H1 (cell line): ENCODE results near the gene HP1BP3. TPM values are rescaled to one million over a fixed set of nuclear protein-coding genes. Genes with fewer than 3 reads are reported as not detected.

Experiments used
- CTCF ChIA-PET: fragments of 300-600 bp; sonication (Branson Sonifier 250); formaldehyde crosslinking; loops from one replicate; lab custom pipeline; 2021; ENCODE audit not compliant: partially characterized antibody; lab: Charles Lee
- POLR2A ChIA-PET: fragments of 300-600 bp; sonication (Branson Sonifier 250); formaldehyde crosslinking; loops from one replicate; lab custom pipeline; 2021; ENCODE audit warnings: inconsistent platforms; ENCODE audit not compliant: partially characterized antibody; lab: Charles Lee
- DNase-seq, 2 experiments: peaks; one replicate each; pipeline versions ENCODE4 v3.0.0 to v3.0.0-alpha.2; 2010 to 2022; ENCODE audit warnings: low spot score in 2 of 2, low read depth in 1 of 2, mixed read lengths in 1 of 2
- FAIRE-seq: peaks from 2 replicates; lab custom pipeline; 2011; peaks lifted over from hg19 to GRCh38; lab: Jason Lieb, UNC
- H2AFZ ChIP-seq: 2 replicates; pipeline ENCODE4 v1.8.1; 2012; ENCODE audit warnings: low read length, inconsistent platforms
- H2AK5ac ChIP-seq: 2 replicates; pipeline ENCODE4 v1.6.1; 2013; ENCODE audit warnings: low read depth, low read length
- H2BK120ac ChIP-seq: replicated peaks from 2 replicates; pipeline ENCODE3; 2013; ENCODE audit warnings: low read depth, low read length, inconsistent platforms
- H2BK12ac ChIP-seq: 2 replicates; pipeline ENCODE4 v1.6.1; 2013; ENCODE audit warnings: low read depth, low read length
- H2BK15ac ChIP-seq: 2 replicates; pipeline ENCODE4 v1.6.1; 2013; ENCODE audit warnings: low read length
- H2BK20ac ChIP-seq: 2 replicates; pipeline ENCODE4 v1.6.1; 2013; ENCODE audit warnings: low read length
- H2BK5ac ChIP-seq: 2 replicates; pipeline ENCODE4 v1.6.1; 2013; ENCODE audit warnings: low read depth, low read length
- H3K14ac ChIP-seq: 2 replicates; pipeline ENCODE4 v1.6.1; 2013; ENCODE audit warnings: inconsistent platforms; ENCODE audit not compliant: insufficient read length
- H3K18ac ChIP-seq: 2 replicates; pipeline ENCODE4 v1.6.1; 2013; ENCODE audit warnings: low read length; ENCODE audit errors: extremely low read depth
- H3K23ac ChIP-seq: 2 replicates; pipeline ENCODE4 v1.6.1; 2013; ENCODE audit warnings: inconsistent platforms; ENCODE audit not compliant: insufficient read length
- H3K23me2 ChIP-seq: 2 replicates; pipeline ENCODE4 v1.6.1; 2013; ENCODE audit warnings: low read depth, low read length
- H3K27ac ChIP-seq: 2 replicates; pipeline ENCODE4 v1.6.1; 2011; ENCODE audit warnings: low read depth, low read length, inconsistent platforms
- H3K27me3 ChIP-seq, 4 experiments: replicated peaks in 1 of 4; 1 replicate in 1 of 4; 2 replicates in 3 of 4; pipeline versions ENCODE4 v1.6.1 to v1.8.1; 2011 to 2013; ENCODE audit warnings: low read length in 3 of 4, mild to moderate bottlenecking in 3 of 4, inconsistent platforms in 2 of 4, mixed read lengths in 2 of 4, moderate library complexity in 1 of 4; ENCODE audit not compliant: control insufficient read depth in 3 of 4, insufficient read depth in 3 of 4; ENCODE audit errors: extremely low read depth in 1 of 4
- H3K36me3 ChIP-seq, 4 experiments: 2 replicates each; pipeline versions ENCODE4 v1.6.1 to v1.8.1; 2011 to 2013; ENCODE audit warnings: mild to moderate bottlenecking in 4 of 4, low read length in 3 of 4, moderate library complexity in 2 of 4, control low read depth in 1 of 4, inconsistent platforms in 1 of 4; ENCODE audit not compliant: insufficient read depth in 4 of 4, control insufficient read depth in 2 of 4
- H3K4ac ChIP-seq: replicated peaks from 2 replicates; pipeline ENCODE3; 2013; ENCODE audit warnings: low read length, low read depth, mixed read lengths, inconsistent platforms; ENCODE audit not compliant: insufficient read length
- H3K4me1 ChIP-seq, 4 experiments: replicated peaks in 1 of 4; 1 replicate in 1 of 4; 2 replicates in 3 of 4; pipeline versions ENCODE4 v1.6.1 to v1.8.1; 2011 to 2013; ENCODE audit warnings: low read length in 3 of 4, inconsistent platforms in 2 of 4, mixed read lengths in 1 of 4; ENCODE audit not compliant: insufficient read depth in 4 of 4, control insufficient read depth in 3 of 4
- H3K4me2 ChIP-seq, 2 experiments: 2 replicates each; pipeline versions ENCODE4 v1.6.1 to v1.8.1; 2011 to 2013; ENCODE audit warnings: low read depth in 2 of 2, low read length in 2 of 2, control low read depth in 1 of 2, inconsistent platforms in 1 of 2, mild to moderate bottlenecking in 1 of 2; ENCODE audit not compliant: insufficient read depth in 1 of 2
- H3K4me3 ChIP-seq, 4 experiments: fragments of 200-600, 300-600 bp in 1 of 4; sonication (generic), shearing (Covaris generic), sonication (Bioruptor Twin) in 1 of 4; 2 replicates each; pipeline versions ENCODE4 v1.5.1 to v1.8.1; 2011 to 2016; ENCODE audit warnings: low read length in 4 of 4, low read depth in 3 of 4, control low read depth in 2 of 4, inconsistent platforms in 2 of 4, mild to moderate bottlenecking in 2 of 4, mixed read lengths in 1 of 4, moderate library complexity in 1 of 4; ENCODE audit not compliant: insufficient read depth in 2 of 4; ENCODE audit errors: extremely low read depth in 1 of 4
- H3K56ac ChIP-seq: replicated peaks from 2 replicates; pipeline ENCODE3; 2013; ENCODE audit warnings: low read depth, mild to moderate bottlenecking, mixed read lengths, low read length, inconsistent platforms; ENCODE audit not compliant: insufficient read length
- H3K79me1 ChIP-seq: 2 replicates; pipeline ENCODE4 v1.6.1; 2013; ENCODE audit warnings: low read depth, low read length, control low read depth
- H3K79me2 ChIP-seq, 2 experiments: 2 replicates each; pipeline versions ENCODE4 v1.6.1 to v1.8.1; 2012 to 2013; ENCODE audit warnings: low read length in 2 of 2, mild to moderate bottlenecking in 2 of 2, inconsistent platforms in 1 of 2; ENCODE audit not compliant: insufficient read depth in 2 of 2, control insufficient read depth in 1 of 2
- H3K9ac ChIP-seq, 4 experiments: replicated peaks in 1 of 4; 1 replicate in 1 of 4; 2 replicates in 3 of 4; pipeline versions ENCODE4 v1.6.1 to v1.8.1; 2011 to 2013; ENCODE audit warnings: low read depth in 3 of 4, low read length in 3 of 4, control low read depth in 2 of 4, mild to moderate bottlenecking in 2 of 4, moderate library complexity in 2 of 4, inconsistent platforms in 1 of 4; ENCODE audit errors: extremely low read depth in 1 of 4
- H3K9me3 ChIP-seq, 2 experiments: 2 replicates each; pipeline versions ENCODE4 v1.6.1 to v1.8.1; 2012 to 2013; ENCODE audit warnings: mild to moderate bottlenecking in 2 of 2, moderate library complexity in 2 of 2, control low read depth in 1 of 2, inconsistent platforms in 1 of 2, low read depth in 1 of 2, low read length in 1 of 2, mixed read lengths in 1 of 2; ENCODE audit not compliant: insufficient read depth in 2 of 2
- H4K20me1 ChIP-seq, 2 experiments: replicated peaks in 1 of 2; 2 replicates each; pipeline versions ENCODE3 to v1.8.1; 2011 to 2013; ENCODE audit warnings: inconsistent platforms in 2 of 2, low read length in 2 of 2, mild to moderate bottlenecking in 1 of 2; ENCODE audit not compliant: insufficient read depth in 2 of 2, control insufficient read depth in 1 of 2
- H4K5ac ChIP-seq: 2 replicates; pipeline ENCODE4 v1.6.1; 2013; ENCODE audit warnings: low read length, low read depth, mixed read lengths, inconsistent platforms; ENCODE audit not compliant: insufficient read length
- H4K8ac ChIP-seq: 2 replicates; pipeline ENCODE4 v1.8.0; 2013; ENCODE audit warnings: mild to moderate bottlenecking, moderate library complexity, low read length, inconsistent platforms; ENCODE audit not compliant: insufficient read depth; ENCODE audit errors: extremely low read depth
- H4K91ac ChIP-seq: replicated peaks from 2 replicates; pipeline ENCODE3; 2013; ENCODE audit warnings: low read length, mixed read lengths, inconsistent platforms; ENCODE audit not compliant: insufficient read length
- BCL11A ChIP-seq, 2 experiments: IDR thresholded peaks; one replicate each; pipeline ENCODE4 v1.6.1; 2011; ENCODE audit warnings: low read depth in 2 of 2, low read length in 2 of 2, mild to moderate bottlenecking in 2 of 2
- CREB1 ChIP-seq: IDR thresholded peaks from 2 replicates; pipeline ENCODE4 v1.6.1; 2012; ENCODE audit warnings: inconsistent platforms
- FOSL1 ChIP-seq: IDR thresholded peaks from 2 replicates; pipeline ENCODE4 v1.6.1; 2011; ENCODE audit warnings: mild to moderate bottlenecking, low read depth, low read length, moderate library complexity; ENCODE audit not compliant: insufficient read depth
- JUN ChIP-seq: IDR thresholded peaks from 2 replicates; pipeline ENCODE4 v1.6.1; 2011; ENCODE audit warnings: low read depth, mild to moderate bottlenecking, improper control_type of control experiment, low read length
- JUND ChIP-seq: IDR thresholded peaks from 2 replicates; pipeline ENCODE4 v1.6.1; 2011; ENCODE audit warnings: mild to moderate bottlenecking, improper control_type of control experiment, low read length
- NANOG ChIP-seq: IDR thresholded peaks from 2 replicates; pipeline ENCODE4 v1.6.1; 2011; ENCODE audit warnings: low read length, low read depth, mild to moderate bottlenecking, inconsistent platforms; ENCODE audit not compliant: insufficient read depth, poor library complexity, severe bottlenecking
- RAD21 ChIP-seq, 2 experiments: IDR thresholded peaks in 1 of 2; conservative IDR thresholded peaks in 1 of 2; 2 replicates each; pipeline ENCODE4 v1.6.1; 2011; ENCODE audit warnings: low read depth in 2 of 2, low read length in 2 of 2, improper control_type of control experiment in 1 of 2, inconsistent platforms in 1 of 2, mild to moderate bottlenecking in 1 of 2, moderate library complexity in 1 of 2
- RNF2 ChIP-seq: fragments of 200-900, 300-1000 bp; sonication (generic); IDR thresholded peaks from 2 replicates; pipeline ENCODE4 v1.7.1; 2016; ENCODE audit warnings: borderline replicate concordance, low read depth, mild to moderate bottlenecking, antibody characterized with exemption, low read length; ENCODE audit not compliant: poor library complexity, severe bottlenecking; ENCODE audit errors: missing control alignments
- SAP30 ChIP-seq: fragments of 300-600 bp; sonication (generic); IDR thresholded peaks from 2 replicates; pipeline ENCODE4 v1.7.1; 2012; ENCODE audit warnings: low read length, moderate library complexity, mild to moderate bottlenecking, inconsistent platforms; ENCODE audit not compliant: insufficient read depth, insufficient replicate concordance
- SP1 ChIP-seq: IDR thresholded peaks from 2 replicates; pipeline ENCODE4 v1.6.1; 2011; ENCODE audit warnings: low read depth, low read length
- TBP ChIP-seq: IDR thresholded peaks from 2 replicates; pipeline ENCODE4 v1.6.1; 2011; ENCODE audit warnings: low read depth, low read length, improper control_type of control experiment
- polyA plus RNA-seq, 7 experiments: library from polyadenylated mRNA; depleted of rRNA in 3 of 7; stranded (reverse) in 5 of 7; unstranded in 2 of 7; fragments of >200 nt in 5 of 7; fragments of 200-250 nt in 2 of 7; gene quantifications; 1 replicate in 5 of 7; 2 replicates in 1 of 7; 4 replicates in 1 of 7; pipeline versions ENCODE4 v1.2.1 to v1.2.3, GENCODE V29; 2011 to 2013; ENCODE audit warnings: missing spikeins in 2 of 7, mixed read lengths in 2 of 7
- total RNA-seq: library from RNA; stranded (reverse); fragmentation: NEBNext Ultra II Directional; extraction: Animal tissue kit (Norgen Biotek cat#: 25700); gene quantifications from 2 replicates; pipeline ENCODE4 v1.2.1, GENCODE V29; 2021
- TF ChIP-seq, protein P1 (sequence below): IDR thresholded peaks from 2 replicates; pipeline ENCODE4 v1.6.1; 2012; ENCODE audit warnings: low read length, inconsistent platforms

Gene HP1BP3
- total and polyA plus RNA-seq, 2 of the 8 experiments (the other 6 are each of a cell fraction or from before 2014, with no cell fraction given) = 47.4 to 125 TPM

DNA sequence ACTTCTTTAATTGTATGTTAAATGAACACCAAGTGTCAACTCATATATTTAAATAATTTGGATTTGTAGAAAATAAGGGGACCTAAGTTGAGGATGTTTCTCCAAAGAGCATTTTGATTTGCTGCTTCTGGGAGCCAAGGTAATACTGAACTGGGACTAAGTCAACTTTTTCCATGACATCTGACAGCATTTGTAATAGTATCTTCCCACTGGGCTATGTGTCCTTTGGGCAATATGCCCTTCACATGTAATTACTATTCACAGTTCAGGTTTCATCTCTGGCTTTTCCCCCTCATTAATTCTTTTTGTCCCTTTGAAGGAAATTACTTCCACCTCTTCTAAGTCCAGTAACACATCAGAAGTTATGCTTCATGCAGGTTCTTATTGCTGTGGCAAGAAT, 36.7 kb upstream of the HP1BP3 start:
- no peak overlapping the region for H2AK5ac ChIP-seq

More for the DNA sequence above, 36.7 kb upstream of the HP1BP3 start:
- Histone ChIP-seq H4K20me1 (no peaks in the 10 kb centered on the region), H3K4me1 (no peaks in the 10 kb centered on the region), H4K91ac (no peak overlapping the region), H3K23me2 (no peaks in the 10 kb centered on the region), H2AFZ (no peak overlapping the region), H2BK12ac (no peak overlapping the region), H3K36me3 (peaks cover 2 to 25% (median 8%) of the 10 kb centered on the region in 4 experiments; a peak in 6 of 8 replicates), H3K18ac (no peak overlapping the region), H3K14ac (no peak overlapping the region), H3K9ac (no peak overlapping the region), H3K56ac (no peak overlapping the region), H2BK20ac (no peak overlapping the region), H2BK5ac (no peak overlapping the region), H4K8ac (no peak overlapping the region), H3K79me1 (no peaks in the 10 kb centered on the region), H3K9me3 (no peaks in the 10 kb centered on the region), H3K23ac (no peak overlapping the region), H3K79me2 (no peaks in the 10 kb centered on the region), H3K27me3 (no peaks in the 10 kb centered on the region), H4K5ac (no peak overlapping the region), H2BK120ac (no peak overlapping the region), H3K4me2 (no peak overlapping the region), H3K27ac (no peak overlapping the region), H3K4me3 (no peak overlapping the region), H2BK15ac (no peak overlapping the region), H3K4ac (no peak overlapping the region)
- DNase-seq = no peak
- TF ChIP-seq, protein P1, sequence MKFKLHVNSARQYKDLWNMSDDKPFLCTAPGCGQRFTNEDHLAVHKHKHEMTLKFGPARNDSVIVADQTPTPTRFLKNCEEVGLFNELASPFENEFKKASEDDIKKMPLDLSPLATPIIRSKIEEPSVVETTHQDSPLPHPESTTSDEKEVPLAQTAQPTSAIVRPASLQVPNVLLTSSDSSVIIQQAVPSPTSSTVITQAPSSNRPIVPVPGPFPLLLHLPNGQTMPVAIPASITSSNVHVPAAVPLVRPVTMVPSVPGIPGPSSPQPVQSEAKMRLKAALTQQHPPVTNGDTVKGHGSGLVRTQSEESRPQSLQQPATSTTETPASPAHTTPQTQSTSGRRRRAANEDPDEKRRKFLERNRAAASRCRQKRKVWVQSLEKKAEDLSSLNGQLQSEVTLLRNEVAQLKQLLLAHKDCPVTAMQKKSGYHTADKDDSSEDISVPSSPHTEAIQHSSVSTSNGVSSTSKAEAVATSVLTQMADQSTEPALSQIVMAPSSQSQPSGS = no peak
- TF ChIP-seq BCL11A (IDR thresholded peaks at IDR 0.05; ENCODE audit: low read depth in 2 of 2, low read length in 2 of 2) (no peak), RAD21 (IDR thresholded peaks at IDR 0.05 in 1 of 2, conservative IDR thresholded peaks at IDR 0.05 in 1 of 2; ENCODE audit: low read depth in 2 of 2, low read length in 2 of 2) (no peak), SP1 (no peak), CREB1 (no peak), RNF2 (no peak), SAP30 (no peak), JUND (no peak), TBP (no peak), JUN (no peak), FOSL1 (no peak), NANOG (no peak)
- CTCF ChIA-PET = no interaction called here
- no peak for FAIRE-seq
- POLR2A ChIA-PET = interaction anchor here (1.3 kb wide), 1 partner anchor 37 kb away, joined by 4 read pairs; the partner anchor contains the start of gene HP1BP3
